Stimulated activated CD8-positive, alpha-beta memory T cell treated with anti-CD3 and anti-CD28 coated beads, Interleukin-15, amount 100 ng/mL, for 24 hours (primary cell): Measurements from ENCODE around the gene CCT8.
"Not testable (repeated sequence)": the region's sequence is repeated elsewhere in the genome, so short reads cannot be mapped to it uniquely, and the experiment has no call there.

ENCODE experiments used
- DNase-seq: peaks from one replicate; pipeline ENCODE4 v3.0.0-alpha.2; 2020; ENCODE audit warnings: low read depth

Gene CCT8

GRCh38 chr21:29018540-29018939, 54.9 kb downstream of the CCT8 start:
- DNase-seq: no peak

GRCh38 chr21:29017639-29018237, 55.7 kb downstream of the CCT8 start:
- DNase-seq: no peak

- not testable (repeated sequence) for DNase-seq
Measured at GRCh38 chr21:29011236-29011635, 62.2 kb downstream of the CCT8 start.

GRCh38 chr21:29008367-29008766, 65.1 kb downstream of the CCT8 start:
- DNase-seq: no peak

GRCh38 chr21:29007810-29008209, 65.6 kb downstream of the CCT8 start:
- no peak for DNase-seq

GRCh38 chr21:29007135-29007534, 66.3 kb downstream of the CCT8 start:
- no peak for DNase-seq
